Measurements from ENCODE around the gene DNASE1. TPM values are rescaled to one million over a fixed set of nuclear protein-coding genes. Genes with fewer than 3 reads are reported as not detected.

The DNASE1 gene
- polyA plus RNA-seq, 1 of the 3 experiments (the other 2 are of a cell fraction) = 19.8 TPM

GRCh38 chr16:3610698-3611145 is 43.8 kb upstream of the DNASE1 start:
- H3K27me3 ChIP-seq (ENCODE audit: insufficient read depth) = no peaks in the 10 kb centered on the region
- peak overlapping the region; percentile 86 for H3K9ac ChIP-seq
- H3K9me3 ChIP-seq = no peaks in the 10 kb centered on the region
- peak overlapping the region; percentile 63 to 83; a peak in 3 of 4 replicates for H3K27ac ChIP-seq (ENCODE audit: low read depth in 2 of 2, low read length in 1 of 2)
- no peak for DNase-seq
- ChIA-PET CTCF (no interaction called here), POLR2A (no interaction called here)
- peaks cover 51% of the 10 kb centered on the region for H3K79me2 ChIP-seq (ENCODE audit: insufficient read depth)
- H3K4me1 ChIP-seq (ENCODE audit: control insufficient read depth in 1 of 2, insufficient read depth in 2 of 2, low read depth in 1 of 2, low read length in 1 of 2) = peaks cover 10 to 12% of the 10 kb centered on the region in 2 experiments
- H3K9me2 ChIP-seq = no peaks in the 10 kb centered on the region
- H3F3A ChIP-seq (replicated peaks; ENCODE audit: insufficient read depth) = no peaks in the 10 kb centered on the region
- 11% methylated on average over 8 of the region's 10 CpGs for WGBS (ENCODE audit: low lambda C conversion rate)
- H3K4me2 ChIP-seq = peak overlapping the region; percentile 88
- peak overlapping the region; percentile 71 to 98 for H3K4me3 ChIP-seq (ENCODE audit: low read depth in 2 of 2, low read length in 1 of 2)
- no peaks in the 10 kb centered on the region for H4K20me1 ChIP-seq (ENCODE audit: insufficient read depth)
- TF ChIP-seq TCF12 (IDR thresholded peaks at IDR 0.05) (no peak), EP300 (IDR thresholded peaks at IDR 0.05; ENCODE audit: borderline replicate concordance in 1 of 2, low read depth in 1 of 2, low read length in 1 of 2) (no peak), FOSL2 (IDR thresholded peaks at IDR 0.05; ENCODE audit: borderline replicate concordance, low read depth) (no peak), SIN3A (IDR thresholded peaks at IDR 0.05; ENCODE audit: borderline replicate concordance, low read depth, low read length) (no peak), ZBTB33 (IDR thresholded peaks at IDR 0.05; ENCODE audit: borderline replicate concordance, low read depth) (no peak), GATA2 (CRISPR knock-in tag; IDR thresholded peaks at IDR 0.05) (no peak), NFIC (IDR thresholded peaks at IDR 0.05; ENCODE audit: borderline replicate concordance) (no peak), FOXJ3 (CRISPR knock-in tag; IDR thresholded peaks at IDR 0.05) (no peak), USF2 (IDR thresholded peaks at IDR 0.05; ENCODE audit: borderline replicate concordance, low read depth, low read length) (no peak), IRF3 (IDR thresholded peaks at IDR 0.05; ENCODE audit: low read depth, low read length) (no peak), CHD2 (IDR thresholded peaks at IDR 0.05; ENCODE audit: low read length, partially characterized antibody) (no peak), JUND (IDR thresholded peaks at IDR 0.05) (no peak), FOXM1 (IDR thresholded peaks at IDR 0.05; ENCODE audit: low read depth) (no peak)
- H3K36me3 ChIP-seq (replicated peaks in 1 of 2; ENCODE audit: control insufficient read depth in 1 of 2, insufficient read depth in 2 of 2, low read length in 1 of 2) = peaks cover 7 to 8% of the 10 kb centered on the region in 2 experiments
- H2AFZ ChIP-seq (ENCODE audit: low read depth) = peak overlapping the region; percentile 96

All from SK-N-SH (cell line).